HG02763 (cell line): ENCODE data around the gene FBXO5.
"Not testable (repeated sequence)": the region's sequence is repeated elsewhere in the genome, so short reads cannot be mapped to it uniquely, and the experiment has no call there.

Source experiments
- ATAC-seq: cut with Tn5 transposase; IDR thresholded peaks from one replicate; pipeline ENCODE4 v1.9.1; 2021; ENCODE audit warnings: mild to moderate bottlenecking, moderate library complexity; ENCODE audit not compliant: unreplicated experiment

The FBXO5 gene, protein sequence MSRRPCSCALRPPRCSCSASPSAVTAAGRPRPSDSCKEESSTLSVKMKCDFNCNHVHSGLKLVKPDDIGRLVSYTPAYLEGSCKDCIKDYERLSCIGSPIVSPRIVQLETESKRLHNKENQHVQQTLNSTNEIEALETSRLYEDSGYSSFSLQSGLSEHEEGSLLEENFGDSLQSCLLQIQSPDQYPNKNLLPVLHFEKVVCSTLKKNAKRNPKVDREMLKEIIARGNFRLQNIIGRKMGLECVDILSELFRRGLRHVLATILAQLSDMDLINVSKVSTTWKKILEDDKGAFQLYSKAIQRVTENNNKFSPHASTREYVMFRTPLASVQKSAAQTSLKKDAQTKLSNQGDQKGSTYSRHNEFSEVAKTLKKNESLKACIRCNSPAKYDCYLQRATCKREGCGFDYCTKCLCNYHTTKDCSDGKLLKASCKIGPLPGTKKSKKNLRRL

DNA sequence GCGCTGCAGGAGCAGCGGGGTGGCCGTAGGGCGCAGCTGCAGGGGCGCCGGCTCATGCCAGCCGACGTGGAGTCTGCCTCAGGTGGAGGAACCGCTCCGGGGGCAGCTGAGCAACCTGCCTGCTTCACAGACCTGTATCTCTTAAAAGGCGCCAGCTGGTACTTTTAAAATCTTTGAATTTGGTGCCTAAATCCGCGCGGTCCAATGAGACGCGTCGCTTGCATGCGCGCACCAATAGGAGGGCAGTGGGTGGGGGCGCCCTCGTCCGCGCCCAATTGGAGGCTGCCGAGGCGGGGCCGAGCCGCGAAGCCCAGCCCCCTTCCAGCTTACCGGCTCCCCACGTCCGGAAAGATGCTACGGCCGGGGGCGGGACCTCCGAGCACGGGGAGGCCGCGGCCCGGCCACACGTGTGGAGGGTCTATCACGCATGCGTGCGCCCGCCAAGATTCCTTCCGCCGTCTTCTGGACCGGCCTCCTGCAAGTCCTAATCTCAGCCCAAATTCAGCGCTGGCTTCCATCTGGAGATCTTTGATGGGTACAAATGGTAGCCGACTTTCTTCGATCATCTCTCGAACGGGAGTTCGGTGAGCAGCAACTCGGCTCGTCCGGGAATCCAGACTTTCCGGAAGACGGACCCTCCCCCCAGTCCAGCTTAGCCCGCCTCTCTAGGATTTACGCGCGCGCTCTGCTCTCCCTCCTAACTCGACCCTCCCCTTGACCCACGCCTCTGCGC, at the start of gene FBXO5:
Gene FBXO5, minus strand, starts transcription at position 138 of the 733 bp plus-strand sequence. Its CDS starts 82 bp downstream, at position 56.
- peak; percentile 85 for ATAC-seq

DNA sequence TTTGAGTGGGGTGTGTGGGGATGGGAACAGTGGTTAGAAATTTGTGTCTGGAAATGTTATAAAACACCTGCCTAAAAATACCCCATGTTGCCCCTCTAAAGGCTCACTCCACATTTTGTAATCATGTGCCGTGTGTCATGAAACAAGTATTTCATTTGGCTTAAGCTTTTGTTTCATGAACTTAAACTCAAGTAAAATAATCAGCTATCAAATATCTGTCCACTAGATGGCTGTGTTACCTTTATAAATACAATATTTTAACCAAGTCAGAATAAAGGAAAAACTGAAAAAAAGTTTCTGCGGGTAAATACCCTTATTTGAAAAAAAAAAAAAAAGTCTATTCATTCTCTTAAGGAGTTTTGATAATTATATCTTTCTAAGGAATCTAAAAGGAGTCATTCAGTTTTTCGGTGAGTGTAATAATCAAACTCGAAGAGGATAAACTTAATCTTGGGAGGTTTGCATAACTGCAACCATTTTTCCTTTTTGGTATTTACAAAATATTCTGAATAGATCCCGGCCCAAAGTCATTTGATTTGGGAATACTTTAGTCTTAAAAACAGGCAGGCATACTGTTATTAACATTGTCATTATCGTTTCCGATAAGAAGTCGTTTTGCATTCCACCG, 49.5 kb upstream of the FBXO5 start:
- no peak for ATAC-seq

DNA sequence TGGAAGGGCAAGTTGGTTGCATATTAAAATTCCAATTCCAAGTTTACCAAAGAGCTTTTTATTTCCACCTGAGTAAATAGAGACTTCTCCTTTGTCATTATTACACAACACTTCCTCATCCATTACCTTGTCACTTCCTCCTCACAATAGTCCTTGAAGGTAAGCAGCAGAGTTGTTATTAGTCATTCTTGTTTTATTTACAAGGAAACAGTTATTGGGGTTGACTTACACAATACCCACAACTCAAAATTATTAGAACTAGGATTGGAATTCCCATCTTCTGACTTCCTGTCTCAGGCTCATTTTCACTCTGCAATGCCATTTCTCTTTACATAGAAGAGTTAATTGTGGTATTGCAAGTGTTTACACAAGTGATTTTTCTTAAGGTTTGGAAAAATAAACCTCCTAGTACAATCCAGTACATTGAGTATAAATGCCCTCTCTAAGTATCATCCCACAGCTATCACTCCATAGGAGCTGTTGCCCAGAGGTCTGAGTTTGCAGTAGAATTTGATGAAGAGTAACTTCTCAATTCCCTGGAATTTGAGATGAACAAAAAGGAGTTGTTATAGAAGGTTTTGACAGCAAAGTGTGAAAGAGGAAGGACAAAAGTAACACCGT, 48.6 kb upstream of the FBXO5 start:
- ATAC-seq: no peak

DNA sequence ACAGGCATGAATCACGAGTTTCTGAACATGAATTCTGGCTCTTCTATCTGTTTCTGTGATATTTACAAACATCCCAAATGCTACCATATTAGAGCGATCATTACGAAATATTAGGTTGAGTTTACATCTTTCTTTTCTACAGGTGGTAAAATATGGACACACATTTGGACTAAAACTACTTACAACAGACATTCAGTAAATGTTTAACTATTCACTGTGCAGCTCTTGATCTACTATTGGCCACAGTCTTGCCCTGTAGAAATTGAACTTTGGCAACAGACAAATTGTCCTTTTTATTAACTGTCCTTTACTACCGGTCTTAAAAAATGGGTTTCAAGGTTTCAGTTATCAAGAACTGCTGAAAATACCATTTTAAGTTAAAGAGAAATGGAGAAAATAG, 46.1 kb upstream of the FBXO5 start:
- no peak for ATAC-seq

DNA sequence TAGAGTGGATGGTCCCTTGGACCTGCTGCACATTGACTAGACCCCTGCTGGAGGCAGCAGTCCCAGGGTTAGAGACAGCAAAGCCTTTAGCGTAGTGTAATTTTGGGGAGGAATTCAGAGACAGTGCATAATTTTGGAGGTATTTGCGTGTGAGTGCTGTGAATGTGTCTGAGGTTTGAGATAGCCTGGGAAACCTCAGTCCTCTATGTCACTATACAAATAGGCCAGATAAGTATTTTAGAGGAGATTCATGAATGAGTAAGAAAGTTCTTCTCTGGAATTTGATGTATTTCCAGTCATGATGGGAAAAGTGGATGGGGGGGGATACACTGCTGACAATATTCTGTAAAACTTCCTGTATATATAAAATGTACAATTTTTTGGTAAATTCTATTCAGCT, 45.4 kb upstream of the FBXO5 start:
- no peak for ATAC-seq

DNA sequence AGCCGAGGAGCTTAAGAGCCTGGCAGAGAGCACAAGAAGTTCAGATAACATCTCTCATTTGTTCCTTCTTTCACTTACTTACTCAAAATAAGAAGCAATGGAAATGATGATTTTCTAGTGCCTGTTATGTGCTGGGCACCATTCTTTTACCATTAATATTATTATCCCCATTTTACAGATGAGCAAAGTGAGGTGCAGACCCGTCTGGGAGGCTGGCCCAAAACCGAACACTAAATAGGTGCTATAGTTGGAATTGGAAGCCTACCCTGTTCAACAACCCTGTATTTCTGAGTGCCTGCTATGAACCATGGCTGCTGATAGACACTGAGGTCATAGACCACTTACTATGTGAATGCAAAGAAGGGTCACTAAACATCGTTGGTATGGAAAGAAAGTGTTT, 44.6 kb upstream of the FBXO5 start:
- no peak for ATAC-seq

DNA sequence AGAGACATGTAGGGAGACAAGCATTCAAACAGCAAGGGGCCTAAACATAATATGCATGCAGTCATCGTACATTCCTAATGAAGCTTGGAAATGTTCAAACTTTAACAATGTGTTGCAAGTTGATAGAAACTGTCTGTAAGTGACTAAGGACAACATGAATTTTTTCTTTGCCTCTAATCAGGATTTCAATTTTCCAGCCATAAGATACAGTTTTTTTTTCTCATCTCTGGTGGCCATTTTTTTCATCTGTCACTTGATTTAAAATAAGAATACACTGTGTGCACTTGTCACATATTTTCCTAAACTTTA, 41.8 kb upstream of the FBXO5 start:
- ATAC-seq: no peak

DNA sequence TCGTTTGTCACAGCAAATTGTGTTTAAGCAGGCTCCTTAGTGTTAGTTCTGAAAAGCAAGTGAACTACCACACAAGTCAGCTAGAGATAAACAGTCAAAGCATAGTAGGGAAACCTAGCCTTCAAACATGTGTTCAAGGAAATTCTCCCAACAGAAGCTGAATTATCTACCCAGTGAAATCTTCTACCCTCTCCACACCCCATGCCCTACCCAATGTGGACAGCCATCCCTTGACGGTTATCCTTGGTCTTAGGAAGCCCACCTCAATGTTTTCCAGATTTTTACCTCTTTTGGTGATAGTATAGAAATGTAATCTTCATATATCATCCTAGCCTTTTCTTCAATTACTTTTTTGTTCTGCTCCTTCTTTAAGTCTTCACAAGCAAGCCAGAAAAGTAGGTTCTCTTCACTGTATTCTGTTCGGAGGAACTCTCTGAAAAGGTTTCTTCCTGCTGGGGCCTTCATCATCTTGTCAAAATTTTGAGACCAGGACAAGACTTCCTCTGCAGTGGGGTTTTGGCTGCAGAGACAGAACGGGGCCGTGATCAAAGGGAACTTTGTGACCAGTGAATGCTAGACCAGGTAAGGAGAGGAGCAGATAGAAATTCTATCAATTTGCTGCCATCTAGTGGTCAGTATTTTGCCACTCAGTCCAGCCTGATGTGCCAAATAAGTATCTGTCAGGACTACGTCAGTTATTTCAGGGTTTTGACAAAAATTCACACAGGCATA, 41.3 kb upstream of the FBXO5 start:
- peak; percentile 98 for ATAC-seq

DNA sequence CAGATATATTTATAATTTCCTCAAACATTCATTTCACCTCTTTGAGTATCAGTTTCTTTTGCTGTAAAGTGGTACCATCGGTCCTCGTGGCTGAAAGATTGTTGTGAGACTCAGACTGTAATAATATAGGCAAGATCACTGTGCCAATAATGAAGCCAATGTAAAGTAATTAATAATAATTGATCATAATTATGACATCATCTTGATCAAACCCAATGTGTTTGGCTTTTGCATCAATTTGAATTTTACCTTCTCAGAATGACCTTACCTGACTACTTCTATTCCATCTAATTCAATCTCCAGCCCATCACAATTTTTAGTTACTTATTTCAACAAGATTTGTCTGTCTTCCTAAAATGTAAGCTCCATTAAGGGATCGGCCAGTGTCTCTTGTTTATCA, 35.5 kb upstream of the FBXO5 start:
- ATAC-seq: no peak

DNA sequence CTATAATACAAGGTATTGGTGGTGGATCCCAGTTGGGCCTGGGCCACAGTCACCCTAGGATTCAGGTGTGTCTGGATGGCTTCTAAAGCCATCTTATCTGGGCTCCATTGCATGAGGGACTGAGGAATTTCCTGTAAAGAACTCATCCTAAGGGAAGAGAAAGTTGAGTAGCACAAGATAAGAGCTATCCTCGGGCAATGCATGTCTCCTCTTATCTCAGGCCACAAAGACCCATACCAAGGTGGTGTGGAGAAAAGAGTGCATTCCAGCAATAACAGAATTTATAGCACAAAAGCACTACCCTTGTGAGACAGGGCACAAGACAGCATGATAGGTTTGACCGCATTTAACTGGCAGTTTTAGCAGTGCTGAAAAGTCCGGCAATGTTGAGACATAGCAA, 34.0 kb upstream of the FBXO5 start:
- ATAC-seq: no peak

DNA sequence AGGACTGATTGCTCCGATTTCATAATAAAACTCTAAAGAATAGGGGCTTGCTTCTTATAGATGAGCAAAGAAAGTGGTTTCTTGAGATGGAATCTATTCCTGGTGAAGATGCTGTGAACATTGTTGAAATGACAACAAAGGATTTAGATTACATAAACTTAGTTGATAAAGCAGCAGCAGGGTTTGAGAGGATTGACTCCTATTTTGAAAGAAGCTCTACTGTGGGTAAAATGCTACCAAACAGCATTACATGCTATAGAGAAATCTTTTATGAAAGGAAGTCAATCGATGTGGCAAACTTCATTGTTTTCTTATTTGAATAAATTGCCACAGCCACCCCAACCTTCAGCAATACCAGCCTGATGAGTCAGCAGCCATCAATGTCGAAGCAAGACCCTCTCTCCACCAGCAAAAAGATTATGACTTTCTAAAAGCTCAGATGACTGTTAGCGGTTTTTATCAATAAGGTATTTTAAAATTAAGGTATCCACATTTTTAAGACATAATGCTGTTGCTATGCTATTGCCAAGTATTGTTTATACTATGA, 32.3 kb upstream of the FBXO5 start:
- no peak for ATAC-seq

DNA sequence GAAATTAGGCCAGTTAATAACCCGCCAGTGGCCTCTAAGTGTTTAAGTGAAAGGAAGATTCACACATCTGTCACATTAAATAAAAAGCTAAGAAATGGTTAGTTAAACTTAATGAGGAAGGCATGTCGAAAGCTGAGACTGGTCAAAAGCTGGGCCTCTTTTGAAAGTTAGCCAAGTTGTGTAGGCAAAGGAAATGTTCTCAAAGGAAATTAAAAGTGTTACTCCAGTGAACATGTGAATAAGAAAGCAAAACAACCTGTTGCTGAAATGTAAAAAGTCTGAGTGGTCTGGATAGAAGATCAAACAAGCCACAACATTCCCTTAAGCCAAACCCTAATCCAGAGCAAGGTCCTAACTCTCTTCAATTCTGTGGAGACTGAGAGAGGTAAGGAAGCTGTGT, 30.6 kb upstream of the FBXO5 start:
- no peak for ATAC-seq

DNA sequence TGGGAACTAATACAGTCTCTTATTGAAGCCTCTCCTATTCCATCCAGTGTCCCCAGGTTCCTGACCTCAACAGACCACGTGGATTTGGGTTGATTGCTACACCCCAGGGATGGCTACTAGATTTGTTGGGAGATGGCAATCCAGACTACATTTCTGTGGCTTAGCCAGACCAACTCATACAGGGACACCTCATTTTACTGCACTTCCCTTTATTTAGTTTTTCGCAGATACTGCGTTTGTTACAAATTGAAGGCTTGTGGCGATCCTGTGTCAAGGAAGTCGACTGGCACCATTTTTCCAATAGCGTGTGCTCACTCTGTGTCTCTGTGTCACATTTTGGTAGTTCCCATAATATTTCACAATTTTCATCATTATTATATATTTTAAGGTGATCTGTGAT, 30.0 kb upstream of the FBXO5 start:
- no peak for ATAC-seq

DNA sequence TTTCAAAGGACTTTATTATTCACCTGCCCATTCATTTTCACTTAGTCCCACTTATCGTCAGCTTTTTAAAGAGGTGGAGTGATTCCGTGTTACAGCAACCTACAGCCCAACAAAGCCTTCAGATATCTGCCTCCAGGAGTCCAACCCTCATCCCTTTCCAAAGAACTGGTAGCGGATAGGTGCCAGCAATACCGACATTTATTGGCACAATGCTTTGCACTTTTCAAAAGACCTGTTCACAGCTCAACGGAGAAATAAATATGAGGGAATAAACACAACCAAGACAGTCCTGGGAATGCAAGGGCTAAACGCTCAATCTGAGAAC, 20.5 kb upstream of the FBXO5 start:
- ATAC-seq: no peak

DNA sequence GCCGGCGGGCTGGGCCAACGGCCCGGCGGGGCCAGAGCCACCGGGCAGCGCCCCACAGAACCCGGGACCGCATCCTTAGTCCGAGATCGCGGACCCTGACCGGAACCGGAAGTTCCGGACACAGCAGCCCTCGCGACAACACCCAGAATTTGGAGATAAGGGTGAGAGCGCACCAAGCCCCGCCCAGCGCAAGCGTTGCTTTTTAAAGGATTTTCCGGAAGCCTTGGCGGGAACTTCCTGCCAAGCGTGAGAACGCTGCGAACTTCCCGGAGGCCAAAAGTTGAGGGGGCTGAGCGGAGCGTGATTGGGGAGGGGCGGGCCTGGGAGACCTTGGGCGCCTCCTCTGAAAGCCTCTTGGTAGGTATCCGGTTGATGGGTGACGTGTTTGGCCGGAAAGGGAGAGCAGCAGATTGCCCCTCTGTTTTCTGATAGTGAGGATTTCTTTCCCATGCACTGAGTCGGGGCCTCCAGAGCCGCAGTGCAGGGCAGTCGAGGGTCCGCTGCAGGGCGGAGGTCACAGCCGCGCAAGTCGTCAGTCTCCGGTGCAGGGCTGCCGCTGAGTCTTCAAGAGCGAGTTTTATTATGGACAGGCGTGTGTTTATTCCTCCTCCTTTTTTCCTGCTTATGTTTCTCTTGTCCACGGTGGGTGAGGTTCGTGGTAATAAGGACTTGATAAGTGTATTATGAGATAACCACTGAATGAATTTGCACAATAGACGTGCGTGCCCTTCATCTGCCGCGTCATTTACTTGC, 19.9 kb upstream of the FBXO5 start, which contains the start of gene MTRF1L:
Gene MTRF1L, minus strand, starts transcription at position 97 of the 753 bp plus-strand sequence. Its CDS starts 24 bp downstream, at position 73.
- ATAC-seq: peak; percentile 98

DNA sequence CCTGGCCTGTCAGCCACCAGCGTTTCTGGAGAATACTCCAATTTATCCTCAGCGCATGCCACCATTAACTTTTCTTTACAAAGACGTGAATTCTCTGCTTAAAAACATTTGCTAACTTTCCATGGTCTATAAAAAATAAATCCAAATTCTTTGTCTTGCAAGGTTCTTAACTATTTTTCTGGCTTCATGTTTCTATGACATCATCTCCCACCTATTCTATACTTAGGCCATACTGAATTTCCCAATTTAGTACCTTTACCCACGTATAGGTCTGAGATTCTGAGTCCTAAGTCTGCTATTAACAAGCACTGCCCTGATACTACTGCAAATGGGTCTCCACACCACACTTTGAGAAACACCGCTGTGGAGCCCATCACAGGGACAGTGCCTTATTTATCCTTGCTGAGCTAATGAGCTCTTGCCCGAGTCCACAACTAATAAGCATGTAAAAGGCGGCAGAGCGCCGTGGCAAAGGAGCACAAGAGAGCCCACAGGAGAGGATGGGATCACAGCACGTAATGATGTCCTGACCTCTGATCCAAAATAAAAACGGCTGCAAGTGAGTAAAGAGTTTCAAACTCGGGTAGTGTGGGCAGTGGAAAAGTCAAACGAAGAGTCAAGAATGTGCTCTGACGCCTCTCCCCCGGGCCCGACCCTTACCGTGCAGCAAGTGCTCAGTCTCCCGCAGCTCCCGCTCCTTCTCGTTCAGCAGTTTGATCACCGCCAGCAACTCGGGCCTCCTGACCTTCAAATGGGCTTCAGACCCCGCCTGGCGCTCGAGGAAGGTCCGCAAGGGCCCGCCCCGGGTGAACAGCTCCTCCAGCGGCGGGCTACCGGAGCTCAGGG, 19.1 kb upstream of the FBXO5 start:
- no peak for ATAC-seq

DNA sequence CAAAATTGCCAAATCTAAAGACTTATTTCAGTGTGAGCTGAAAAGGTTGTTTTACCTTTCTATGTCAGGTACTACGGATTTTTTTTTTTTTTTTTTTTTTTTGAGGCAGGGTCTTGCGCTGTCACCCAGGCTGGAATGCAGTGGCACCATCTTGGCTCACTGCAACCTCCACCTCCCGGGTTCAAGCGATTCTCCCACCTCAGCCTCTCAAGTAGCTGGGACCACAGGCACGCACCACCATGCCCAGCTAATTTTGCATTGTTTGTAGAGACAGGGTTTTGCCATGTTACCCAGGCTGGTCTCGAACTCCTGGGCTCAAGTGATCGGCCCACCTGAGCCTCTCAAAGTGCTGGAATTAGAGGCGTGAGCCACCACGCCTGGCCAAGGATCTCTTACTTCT, 17.9 kb upstream of the FBXO5 start:
- not testable (repeated sequence) for ATAC-seq

DNA sequence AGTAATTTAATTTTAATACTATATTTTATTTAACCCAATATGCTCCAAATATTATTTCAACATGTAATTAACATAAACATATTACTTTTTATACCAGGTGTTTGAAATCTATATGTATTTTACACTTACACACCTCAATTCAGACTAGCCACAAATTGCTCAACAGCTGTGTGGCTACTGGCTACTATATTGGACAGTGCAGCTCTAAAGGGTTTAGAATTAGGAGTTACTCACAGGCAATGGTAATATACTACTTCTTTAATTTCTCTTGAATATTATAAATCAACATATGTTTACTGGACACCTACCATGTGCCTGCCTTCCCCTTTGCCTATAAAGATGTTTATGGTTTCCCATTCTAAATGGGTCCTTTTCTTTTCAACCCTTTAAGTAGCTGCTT, 17.4 kb upstream of the FBXO5 start:
- no peak for ATAC-seq

DNA sequence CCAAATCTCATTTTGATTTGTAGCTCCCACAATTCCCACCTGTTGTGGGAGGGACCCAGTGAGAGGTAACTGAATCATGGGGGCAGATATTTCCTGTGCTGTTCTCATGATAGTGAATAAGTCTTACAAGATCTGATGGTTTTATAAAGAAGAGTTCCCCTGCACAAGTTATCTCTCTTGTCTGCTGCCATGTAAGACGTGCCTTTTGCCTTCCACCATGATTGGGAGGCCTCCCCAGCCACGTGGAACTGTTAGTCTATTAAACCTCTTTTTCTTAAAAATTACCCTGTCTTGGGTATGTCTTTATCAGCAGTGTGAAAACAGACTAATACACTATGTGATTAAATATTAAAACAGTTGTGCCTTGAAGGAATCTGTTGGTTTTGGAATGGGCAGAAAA, 16.7 kb upstream of the FBXO5 start:
- not testable (repeated sequence) for ATAC-seq
